K562 (cell line): ENCODE measurements around the gene COX14. TPM values are rescaled to one million over a fixed set of nuclear protein-coding genes. Genes with fewer than 3 reads are reported as not detected.

Experiments
- ATF6 ChIP-seq: sonication (generic); formaldehyde crosslinking; IDR thresholded peaks from 2 replicates; pipeline ENCODE4 v1.4.0; 2020; ENCODE audit warnings: mild to moderate bottlenecking, missing genetic modification reagents
- E2F6 ChIP-seq, 2 experiments: IDR thresholded peaks; 2 replicates each; pipeline ENCODE4 v1.6.1; 2011; ENCODE audit warnings: borderline replicate concordance in 1 of 2, control low read depth in 1 of 2, low read depth in 1 of 2, low read length in 1 of 2, mild to moderate bottlenecking in 1 of 2, mixed read lengths in 1 of 2, moderate library complexity in 1 of 2; ENCODE audit not compliant: insufficient read depth in 1 of 2, insufficient read length in 1 of 2, poor library complexity in 1 of 2, severe bottlenecking in 1 of 2; ENCODE audit errors: extremely low read depth in 1 of 2
- FIP1L1 ChIP-seq: fragments of 200-400 bp; formaldehyde crosslinking; IDR thresholded peaks from 2 replicates; pipeline ENCODE4 v1.6.1; 2018; ENCODE audit warnings: mild to moderate bottlenecking, low read depth, low read length; ENCODE audit not compliant: poor library complexity, severe bottlenecking
- FOXJ2 ChIP-seq: fragments of 200-800 bp; sonication (Bioruptor generic); IDR thresholded peaks from 2 replicates; pipeline ENCODE4 v1.6.1; 2016; ENCODE audit warnings: missing genetic modification characterization, missing compliant biosample characterization
- GTF2A2 ChIP-seq: IDR thresholded peaks from 2 replicates; pipeline ENCODE4 v1.6.1; 2016; ENCODE audit warnings: mild to moderate bottlenecking, missing genetic modification characterization, missing compliant biosample characterization
- HNRNPH1 ChIP-seq: fragments of 200-400 bp; formaldehyde crosslinking; optimal IDR thresholded peaks from 2 replicates; pipeline ENCODE3; 2017; ENCODE audit warnings: low read depth, mild to moderate bottlenecking, low read length, moderate library complexity
- LARP7 ChIP-seq: fragments of 450-650 bp; IDR thresholded peaks from 2 replicates; pipeline ENCODE4 v1.6.1; 2016
- LEF1 ChIP-seq: fragments of 450-650 bp; IDR thresholded peaks from 2 replicates; pipeline ENCODE4 v1.6.1; 2016; ENCODE audit warnings: mild to moderate bottlenecking
- MCM5 ChIP-seq: fragments of 450-650 bp; IDR thresholded peaks from 2 replicates; pipeline ENCODE4 v1.6.1; 2016; ENCODE audit warnings: low read depth
- MED1 ChIP-seq: sonication (generic); formaldehyde crosslinking; IDR thresholded peaks from 2 replicates; pipeline ENCODE4 v1.8.1; 2023; ENCODE audit warnings: missing genetic modification reagents, borderline replicate concordance
- SIN3A ChIP-seq, 2 experiments: fragments of 150-350 bp in 1 of 2; IDR thresholded peaks; 2 replicates each; pipeline ENCODE4 v1.6.1; 2011 to 2016; ENCODE audit warnings: borderline replicate concordance in 2 of 2, low read depth in 2 of 2, low read length in 2 of 2, mild to moderate bottlenecking in 2 of 2, moderate library complexity in 2 of 2; ENCODE audit not compliant: control insufficient read depth in 1 of 2
- SRSF9 ChIP-seq: fragments of 200-400 bp; formaldehyde crosslinking; IDR thresholded peaks from 2 replicates; pipeline ENCODE4 v1.6.1; 2017; ENCODE audit warnings: low read depth, low read length, borderline replicate concordance
- TFAP4 ChIP-seq: sonication (generic); formaldehyde crosslinking; IDR thresholded peaks from 2 replicates; pipeline ENCODE4 v1.8.0; 2022; ENCODE audit warnings: missing genetic modification reagents, mild to moderate bottlenecking, moderate library complexity, borderline replicate concordance
- VEZF1 ChIP-seq: fragments of 200-800 bp; sonication (Bioruptor generic); IDR thresholded peaks from 2 replicates; pipeline ENCODE4 v1.6.1; 2017; ENCODE audit warnings: missing genetic modification characterization, missing compliant biosample characterization
- ZNF518B ChIP-seq: fragments of 250-450 bp; sonication (Bioruptor Pico); IDR thresholded peaks from 2 replicates; pipeline ENCODE4 v1.5.0; 2021; ENCODE audit warnings: mild to moderate bottlenecking, moderate library complexity
- polyA plus RNA-seq, 8 experiments: library from polyadenylated mRNA; depleted of rRNA in 4 of 8; stranded (reverse) in 5 of 8; unstranded in 3 of 8; fragments of >200 nt; fragmentation: Nextera tagmentation in 2 of 8; fragmentation: Illumina TruSeq in 1 of 8; extraction: Ambion mirVana in 2 of 8; extraction: Trizol in 1 of 8; gene quantifications; 2 replicates each; pipeline versions ENCODE4 v1.2.1 to v1.2.3, GENCODE V29; 2011 to 2014; ENCODE audit warnings: inconsistent platforms in 1 of 8, missing spikeins in 1 of 8
- total RNA-seq, 7 experiments: library from RNA; depleted of rRNA in 6 of 7; stranded (reverse); fragments of >200 nt in 6 of 7; fragmentation: Illumina TruSeq in 2 of 7; extraction: Trizol in 2 of 7; gene quantifications; 2 replicates each; pipeline versions ENCODE4 v1.2.1 to v1.2.3, GENCODE V29; 2011 to 2021; ENCODE audit warnings: low replicate concordance in 1 of 7

COX14 gene
- total and polyA plus RNA-seq, 9 of the 15 experiments (the other 6 are each of a cell fraction or from before 2014, with no cell fraction given) = 44.4 to 269 (median 53.4) TPM

GRCh38 chr12:50111693-50112455, at the start of gene COX14 (continued):
- TF ChIP-seq ZNF518B (CRISPR knock-in tag) = no peak
- no peak for TF ChIP-seq SRSF9
- TF ChIP-seq LEF1 = no peak
- no peak for TF ChIP-seq LARP7
- TF ChIP-seq MCM5 = no peak
- peak; percentile 71 for TF ChIP-seq FIP1L1
- TF ChIP-seq HNRNPH1 = no peak
- no peak for TF ChIP-seq ATF6 (CRISPR knock-in tag)
- no peak for TF ChIP-seq VEZF1
- no peak for TF ChIP-seq GTF2A2 (tag)
- no peak for TF ChIP-seq MED1 (CRISPR knock-in tag)
- TF ChIP-seq FOXJ2 (tag) = no peak
- TF ChIP-seq TFAP4 (CRISPR knock-in tag) = peak; percentile 80
- TF ChIP-seq E2F6 (IDR thresholded peaks at IDR 0.05; ENCODE audit: borderline replicate concordance in 1 of 2, extremely low read depth in 1 of 2, insufficient read depth in 1 of 2, insufficient read length in 1 of 2, low read depth in 1 of 2, low read length in 1 of 2, poor library complexity in 1 of 2, severe bottlenecking in 1 of 2) = peak; percentile 82 to 89
- TF ChIP-seq SIN3A (IDR thresholded peaks at IDR 0.05; ENCODE audit: borderline replicate concordance in 2 of 2, control insufficient read depth in 1 of 2, low read depth in 2 of 2, low read length in 2 of 2) = peak; percentile 58 to 61; a peak in 1 of 4 replicates
